Ishikawa (cell line): ENCODE data around the gene TTLL13.

Experiments used
- EGR1 ChIP-seq: IDR thresholded peaks from 2 replicates; pipeline ENCODE4 v1.6.1; 2012
- EP300 ChIP-seq: IDR thresholded peaks from 2 replicates; pipeline ENCODE4 v1.6.1; 2012; ENCODE audit warnings: borderline replicate concordance
- RAD21 ChIP-seq: IDR thresholded peaks from 2 replicates; pipeline ENCODE4 v1.6.1; 2012; ENCODE audit warnings: low read depth

DNA sequence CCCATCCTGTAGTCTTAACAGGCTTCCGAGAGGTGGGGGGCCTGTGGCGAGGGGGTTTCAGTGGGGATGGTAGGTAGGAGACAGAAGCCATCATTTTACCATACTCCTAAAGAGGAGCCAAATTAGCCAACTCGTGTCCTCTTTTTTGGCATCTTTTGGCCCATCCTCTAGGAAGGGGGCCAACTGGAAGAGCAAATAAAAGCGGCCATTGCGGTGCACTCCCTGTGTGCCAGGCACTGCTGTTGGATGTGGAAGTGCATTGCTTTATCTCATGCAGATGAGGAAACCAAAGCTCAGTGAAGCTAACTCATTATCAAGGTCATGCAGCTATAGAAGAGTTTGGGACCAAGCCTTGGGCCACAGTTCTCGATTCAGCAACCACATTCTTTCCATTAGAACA lies 42.1 kb upstream of the TTLL13 start:
- TF ChIP-seq RAD21 (no peak), EGR1 (no peak), EP300 (no peak)
